ENCODE results near the gene DISC1.

Gene DISC1

DNA sequence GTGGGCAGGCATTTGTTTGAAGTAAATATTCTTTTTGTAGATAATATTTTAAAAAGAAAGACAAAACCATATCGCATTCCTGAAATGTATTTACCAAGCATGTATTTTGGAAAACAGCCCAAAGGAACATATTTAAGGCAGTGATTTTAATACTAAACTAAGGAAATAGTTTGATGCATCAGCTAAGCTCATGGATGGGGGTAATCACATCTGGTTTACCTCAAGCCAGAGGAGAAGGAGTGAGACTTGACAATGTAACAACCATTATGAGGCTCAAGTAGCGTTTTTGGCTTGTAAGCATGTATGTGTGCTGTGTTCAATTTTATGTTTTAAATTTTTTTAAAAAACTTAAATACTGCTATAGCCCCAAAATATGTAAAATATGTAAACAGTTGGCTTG is 390.5 kb downstream of the DISC1 start:
- no peak for DNase-seq

GRCh38 chr1:232017759-232018158 is 391.2 kb downstream of the DISC1 start:
- DNase-seq = no peak

DNA sequence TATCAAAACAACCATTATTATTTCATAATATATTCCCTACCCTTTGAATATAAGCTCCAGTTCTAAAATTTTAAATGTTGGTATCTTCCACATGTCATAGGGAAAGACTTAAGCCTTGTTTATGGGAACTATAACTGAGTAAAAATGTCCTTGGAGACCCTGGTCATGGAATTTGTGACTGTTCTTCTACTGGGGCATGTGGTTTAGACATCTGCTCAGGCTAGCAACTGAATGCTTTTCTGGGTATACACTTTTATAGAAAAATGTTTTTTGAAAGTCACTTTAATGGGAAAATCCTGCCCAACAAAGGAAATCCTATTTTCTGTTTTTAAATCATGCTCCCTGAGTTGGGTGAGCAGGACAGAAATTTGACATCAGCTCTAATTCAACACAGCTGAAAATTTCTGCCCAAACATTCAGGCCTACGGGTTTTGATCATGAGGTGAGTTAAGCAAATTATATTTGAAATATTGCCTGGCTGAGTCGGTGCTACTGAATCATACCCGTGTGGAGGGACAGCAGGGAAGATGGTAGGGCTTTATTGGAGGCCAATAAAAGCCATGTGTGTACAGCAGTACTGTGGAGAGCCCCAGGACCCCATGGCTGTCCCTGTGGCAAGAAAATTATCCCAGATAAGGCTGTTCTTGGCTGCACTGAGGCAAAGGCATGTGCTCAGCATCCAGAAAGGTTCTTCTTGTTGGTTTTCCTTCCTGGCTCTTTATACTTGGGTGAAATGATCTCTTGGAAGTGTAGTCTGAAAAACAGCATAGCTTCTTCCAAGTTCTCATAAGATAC is 391.8 kb downstream of the DISC1 start:
- no peak for DNase-seq

DNA sequence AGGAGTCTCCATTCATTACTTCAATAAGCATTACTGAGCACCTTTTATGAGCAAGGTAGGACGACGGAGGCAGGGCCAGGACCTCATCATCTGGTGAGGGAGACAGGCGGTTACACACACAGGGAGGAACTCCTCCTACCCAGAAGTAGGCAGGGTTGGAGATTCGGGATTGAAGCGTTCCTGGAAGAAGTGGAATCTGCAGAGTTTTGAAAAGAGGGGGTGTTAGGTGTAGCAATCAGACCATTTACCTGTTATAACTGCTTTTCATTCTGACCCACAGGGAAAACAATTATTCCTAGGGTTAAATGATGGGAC is 392.4 kb downstream of the DISC1 start:
- DNase-seq = no peak

- no peak for DNase-seq
These were observed 393.8 kb downstream of the DISC1 start for GRCh38 chr1:232020352-232020751.

DNA sequence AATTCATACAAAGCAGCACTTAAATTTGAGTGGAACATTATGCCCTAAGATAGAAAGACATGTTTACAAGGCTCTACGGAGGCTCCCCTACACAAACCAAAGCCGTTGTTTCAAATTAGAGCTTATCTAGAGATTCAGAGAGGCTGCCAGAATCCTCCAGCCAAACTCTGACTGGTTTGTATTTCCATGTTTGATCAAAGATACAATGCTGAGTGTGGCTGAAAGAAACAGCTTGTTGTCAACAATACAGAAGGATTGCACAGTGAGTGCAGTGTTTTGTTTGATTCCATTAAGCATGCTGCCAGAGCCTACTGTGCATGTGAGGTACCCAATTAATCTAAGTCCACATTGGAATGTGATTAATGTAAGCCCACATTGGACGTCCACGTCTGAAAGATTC is 402.7 kb downstream of the DISC1 start:
- no peak for DNase-seq

DNA sequence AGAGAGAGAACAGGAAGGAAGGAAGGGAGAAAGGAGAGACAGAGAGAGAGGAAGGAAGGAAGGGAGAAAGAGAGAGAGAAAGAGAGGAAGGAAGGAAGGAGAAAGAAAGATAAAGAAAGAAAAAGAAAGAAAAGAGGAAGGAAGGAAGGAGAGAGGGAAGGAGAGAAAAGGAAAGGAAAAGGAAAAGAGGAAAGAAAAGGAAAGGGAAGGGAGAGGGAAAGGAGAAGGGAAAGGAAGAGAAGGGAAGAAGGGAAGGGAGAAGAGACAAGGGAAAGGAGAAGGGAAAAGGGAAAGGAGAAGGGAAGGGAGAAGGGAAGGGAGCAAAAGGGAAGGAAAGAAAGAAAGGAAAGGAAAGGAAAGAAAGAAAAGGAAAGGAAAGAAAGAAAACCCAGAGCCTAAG is 404.6 kb downstream of the DISC1 start:
- no peak for DNase-seq

GRCh38 chr1:232033285-232033684 is 406.7 kb downstream of the DISC1 start:
- no peak for DNase-seq

DNA sequence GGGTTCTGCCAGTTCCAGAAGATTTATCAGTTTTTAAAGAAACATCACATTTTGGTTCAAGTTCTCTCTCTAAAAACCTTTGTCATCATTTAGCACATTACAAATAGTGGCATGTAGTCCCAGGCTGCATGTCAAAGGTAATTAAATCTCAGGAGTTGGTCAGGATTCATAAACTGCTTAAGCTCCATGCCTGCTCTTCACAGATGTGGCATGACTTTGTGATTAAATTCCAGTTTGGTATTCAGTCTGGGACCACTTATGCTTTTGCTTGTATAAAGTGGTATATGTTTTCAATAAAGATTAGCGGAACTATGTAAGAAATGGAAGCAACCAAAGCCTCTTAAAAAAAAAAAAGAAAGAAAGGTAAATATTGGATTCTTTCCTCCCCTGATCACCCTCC is 408.0 kb downstream of the DISC1 start:
- DNase-seq = no peak

DNA sequence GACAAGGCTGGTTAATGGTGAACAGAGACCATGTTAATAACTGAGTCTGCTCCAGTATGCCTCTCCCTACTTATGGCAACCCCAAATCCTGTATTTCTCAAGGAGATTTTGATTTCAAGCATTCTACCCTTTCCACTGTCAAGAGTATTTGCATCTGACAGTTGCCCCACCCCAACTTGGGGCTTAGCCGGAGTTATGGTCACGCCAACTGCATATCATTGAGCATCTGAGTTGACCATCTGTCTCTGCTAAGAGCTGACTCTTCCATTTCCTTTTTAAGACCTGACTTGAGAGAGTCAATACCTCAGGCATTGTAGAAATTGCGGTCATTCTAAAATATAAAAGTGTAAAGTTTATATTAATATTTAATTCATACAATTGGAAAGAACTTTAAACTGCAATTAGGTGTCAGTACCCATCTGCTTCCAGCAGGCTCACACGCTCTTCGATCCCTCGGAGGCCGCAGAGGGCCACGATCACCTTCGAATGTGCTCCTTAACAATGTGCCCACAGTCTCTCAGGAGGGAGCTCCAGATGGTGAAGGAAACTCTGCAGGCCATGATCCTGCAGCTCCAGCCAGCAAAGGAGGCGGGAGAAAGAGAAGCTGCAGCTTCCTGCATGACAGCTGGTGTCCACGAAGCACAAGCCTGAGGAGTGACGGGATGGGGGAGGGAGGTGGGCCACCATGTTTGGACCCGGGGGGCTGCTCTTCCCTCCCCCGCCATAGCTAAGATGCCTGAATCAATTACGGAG is 409.8 kb downstream of the DISC1 start:
- no peak for DNase-seq

GRCh38 chr1:232037774-232038388 is 411.3 kb downstream of the DISC1 start:
- DNase-seq = no peak

DNA sequence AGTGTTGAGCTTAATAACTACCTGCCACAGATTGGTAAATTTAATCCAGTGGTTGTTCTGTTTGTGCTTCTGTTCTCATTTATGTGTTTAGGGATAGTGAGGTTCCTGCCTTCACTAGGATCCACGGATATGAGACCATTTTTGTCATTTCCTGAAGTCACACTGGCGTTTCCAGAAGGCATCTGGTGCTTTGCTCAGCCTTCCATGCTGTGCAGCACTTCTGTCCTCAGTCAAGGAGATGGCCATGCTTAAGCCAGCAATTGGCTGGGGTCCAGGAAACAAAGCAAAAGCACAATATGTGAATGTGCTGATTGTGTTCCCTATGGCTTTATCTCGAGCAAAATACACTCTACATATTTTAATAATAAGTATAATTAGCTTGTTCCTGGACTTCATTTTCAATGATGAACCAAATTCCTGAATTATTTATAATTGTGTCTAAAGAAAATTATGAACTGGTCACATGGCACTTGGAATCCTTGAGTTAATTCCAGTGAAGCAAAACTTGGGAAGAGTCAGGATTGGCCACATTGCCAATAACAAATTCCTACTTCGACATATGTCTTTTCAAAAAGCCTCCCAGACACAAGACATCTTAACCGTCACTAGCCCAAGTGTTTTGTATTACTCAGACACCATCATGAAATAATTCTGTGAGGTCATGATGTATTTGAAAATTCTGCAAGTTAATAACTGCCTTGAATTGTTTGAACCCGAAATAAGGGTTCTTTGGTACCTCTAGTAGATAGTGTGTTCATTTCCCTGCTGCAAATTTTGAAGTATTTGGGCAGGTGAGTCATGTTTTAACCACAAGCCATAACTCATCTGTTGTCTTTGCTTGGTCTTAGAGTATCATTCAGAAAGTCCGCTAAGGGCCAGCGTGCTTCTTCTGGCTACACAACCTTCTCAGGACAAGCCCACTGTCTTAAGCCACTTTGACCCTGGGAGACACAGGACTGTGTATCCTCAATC is 412.4 kb downstream of the DISC1 start:
- no peak for DNase-seq

DNA sequence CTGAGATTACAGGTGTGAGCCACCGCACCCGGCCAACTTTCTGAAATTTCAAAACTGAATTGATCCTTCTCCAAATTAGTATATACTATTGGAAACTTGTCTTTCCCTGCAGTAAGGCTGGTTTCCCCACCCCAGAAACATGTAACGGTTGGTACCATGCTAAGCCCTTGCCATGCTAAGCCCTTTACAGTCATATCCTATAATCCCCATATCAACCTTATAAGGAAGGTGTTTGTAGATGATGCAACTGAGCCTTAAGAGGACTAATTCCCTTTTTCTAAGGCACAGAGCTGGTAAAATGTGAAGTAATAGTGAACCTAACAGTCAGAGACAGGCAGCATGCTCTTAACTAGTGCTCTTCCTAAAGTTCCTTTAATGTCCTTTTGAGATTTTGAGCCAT is 413.7 kb downstream of the DISC1 start:
- DNase-seq = no peak

- DNase-seq = no peak
These were observed 418.1 kb downstream of the DISC1 start for GRCh38 chr1:232044728-232045127.

- no peak for DNase-seq
These were observed 418.8 kb downstream of the DISC1 start for GRCh38 chr1:232045139-232045994.

DNA sequence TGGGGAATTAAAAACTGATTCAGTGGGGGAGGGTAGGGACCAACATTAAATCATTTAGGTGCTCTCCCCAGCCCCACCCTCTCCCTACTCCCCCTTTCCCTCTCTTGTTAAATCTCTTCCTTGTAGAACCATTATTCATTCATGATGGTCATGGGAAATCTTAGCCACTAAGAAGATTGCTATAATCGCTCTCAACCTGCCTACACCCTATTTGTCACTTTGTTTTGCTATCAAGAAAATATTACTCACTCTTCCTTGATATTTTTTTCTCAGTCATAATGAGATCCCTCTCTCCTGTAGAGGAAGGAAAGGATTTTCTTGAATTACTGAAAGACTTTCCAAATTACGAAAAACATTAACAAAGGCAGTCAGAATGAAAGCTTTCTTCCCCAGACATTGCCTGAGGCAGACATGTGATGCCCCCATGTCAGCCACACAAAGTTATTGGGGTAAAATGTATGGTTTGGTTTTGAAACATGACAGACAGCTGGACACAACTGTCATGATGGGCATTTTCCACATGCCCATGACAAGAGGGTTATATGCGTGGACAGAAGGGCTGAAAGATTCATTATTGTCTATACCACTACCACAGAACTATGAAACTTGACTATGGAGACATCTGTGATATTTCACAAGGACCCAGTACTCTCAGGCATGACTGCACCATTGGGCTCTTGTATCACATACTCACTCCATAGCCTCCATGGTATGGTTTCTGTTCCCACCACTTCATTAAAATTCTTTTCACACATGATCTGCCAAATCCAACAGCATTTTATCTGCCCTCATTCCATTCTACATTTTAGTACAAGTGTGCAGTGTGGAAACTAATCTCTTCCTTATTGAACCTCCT is 420.1 kb downstream of the DISC1 start:
- DNase-seq = no peak

DNA sequence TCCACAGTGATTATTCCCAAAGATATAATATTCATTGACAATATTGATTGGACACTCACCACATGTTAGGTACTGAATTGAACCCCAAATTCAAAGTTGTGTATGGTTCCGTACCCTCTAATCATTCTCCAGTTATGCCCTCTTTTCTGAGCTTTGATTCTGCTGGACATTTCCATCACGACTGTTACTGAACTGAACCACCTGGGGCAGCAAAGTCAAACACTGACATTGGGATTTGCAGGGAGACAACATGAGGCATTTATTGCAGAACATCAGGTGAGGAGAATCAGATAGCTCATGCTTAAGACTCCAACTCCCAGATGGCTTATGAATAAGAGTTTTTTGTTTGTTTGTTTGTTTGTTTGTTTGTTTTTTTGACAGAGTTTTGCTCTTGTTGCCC is 420.9 kb downstream of the DISC1 start:
- no peak for DNase-seq

DNA sequence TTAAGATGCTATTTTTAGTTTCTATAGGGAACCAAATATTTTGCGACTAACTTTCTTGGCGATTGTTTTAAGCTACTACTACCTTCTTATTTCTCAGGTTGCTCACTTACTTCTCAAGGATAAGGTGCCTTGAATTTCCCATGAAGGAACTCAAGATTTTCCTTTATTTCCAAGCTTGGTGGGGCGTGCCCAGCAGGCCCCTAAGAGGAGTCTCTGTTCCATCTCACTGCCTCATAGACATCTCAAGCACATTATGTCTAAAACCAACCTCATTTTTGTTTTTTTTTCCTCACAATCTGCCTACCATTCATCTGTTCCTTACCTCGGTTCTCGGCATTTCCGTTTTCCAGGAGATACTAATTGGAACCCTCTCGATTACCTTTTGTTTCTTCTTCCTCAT is 421.9 kb downstream of the DISC1 start:
- DNase-seq = no peak

DNA sequence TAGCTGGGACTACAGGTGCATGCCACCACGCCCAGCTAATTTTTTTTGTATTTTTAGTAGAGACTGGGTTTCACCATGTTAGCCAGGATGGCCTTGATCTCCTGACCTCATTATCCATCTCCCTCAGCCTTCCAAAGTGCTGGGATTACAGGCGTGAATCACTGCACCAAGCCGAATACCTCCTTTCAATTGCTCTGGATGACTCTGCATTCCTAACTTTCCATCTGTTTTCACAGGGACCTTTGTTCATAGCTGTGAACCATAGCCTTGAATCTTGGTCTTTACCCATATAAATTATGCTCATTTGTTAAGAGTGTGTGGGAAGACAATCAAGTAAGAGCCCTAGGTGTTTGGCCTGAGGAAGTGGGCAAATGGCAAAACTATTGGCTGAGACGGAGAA is 422.7 kb downstream of the DISC1 start:
- no peak for DNase-seq

- DNase-seq = no peak
These were observed 430.8 kb downstream of the DISC1 start for GRCh38 chr1:232057217-232057895.

DNA sequence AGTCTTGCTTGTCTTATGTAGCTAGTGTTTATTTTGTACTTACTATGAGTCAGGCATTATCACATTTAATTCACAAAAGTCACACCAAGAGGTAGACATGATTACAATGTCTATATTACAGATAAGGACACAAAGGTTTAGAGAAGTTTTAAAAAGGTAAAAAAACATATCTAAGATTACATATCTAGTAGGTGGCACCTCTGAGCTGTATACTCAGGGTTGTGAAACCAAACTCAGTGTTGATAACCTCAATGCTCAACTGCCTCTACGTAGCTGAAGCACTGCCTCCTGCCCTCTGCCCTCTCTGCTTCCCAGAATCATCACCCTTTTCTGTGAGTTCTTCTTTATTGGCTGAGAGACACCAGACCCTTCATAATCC is 431.3 kb downstream of the DISC1 start:
- no peak for DNase-seq
